NCI-H187 treated with DMSO at 0.1 percent for 48 hours (cell line): Measurements from ENCODE around the gene GPI.

Experiments used
- DNase-seq: peaks from one replicate; lab custom pipeline; 2025; lab: John Stamatoyannopoulos, UW

GPI gene

GRCh38 chr19:34404109-34404909 is 39.3 kb downstream of the GPI start, which contains the start of gene PDCD2L:
TSS of gene PDCD2L (plus strand) at chr19:34404399. CDS start at chr19:34404431, 32 bp downstream.
- peak; percentile 44 for DNase-seq

GRCh38 chr19:34405892-34406660 is 41.1 kb downstream of the GPI start:
- no peak for DNase-seq

- DNase-seq = no peak
These were observed 43.4 kb downstream of the GPI start for GRCh38 chr19:34408411-34408810.

GRCh38 chr19:34409189-34410164 is 44.5 kb downstream of the GPI start:
- DNase-seq = no peak

GRCh38 chr19:34411216-34411615 is 46.2 kb downstream of the GPI start:
- DNase-seq = no peak

DNA sequence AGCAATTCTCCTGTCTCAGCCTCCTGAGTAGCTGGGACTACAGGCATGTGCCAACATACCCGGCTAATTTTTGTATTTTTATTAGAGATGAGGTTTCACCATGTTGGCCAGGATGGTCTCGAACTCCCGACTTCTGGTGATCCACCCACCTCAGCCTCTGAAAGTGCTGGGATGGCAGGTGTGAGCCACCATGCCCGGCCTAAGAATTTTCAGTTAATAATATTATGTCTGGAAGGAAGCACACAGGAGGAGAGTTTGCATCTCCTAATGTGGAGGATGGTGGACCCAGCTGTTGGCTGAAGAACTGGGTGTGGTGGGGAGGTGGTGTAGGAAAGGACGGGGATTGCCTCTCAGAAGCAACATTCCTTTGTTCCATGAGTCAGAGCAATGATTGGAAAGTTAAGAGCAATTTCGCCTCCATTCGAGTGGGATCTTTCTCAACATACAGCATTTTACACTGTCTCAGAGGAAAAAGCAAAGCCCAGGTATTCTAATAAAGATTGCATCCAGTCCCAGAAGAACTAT is 51.1 kb downstream of the GPI start:
- no peak for DNase-seq

GRCh38 chr19:34418300-34418699 is 53.3 kb downstream of the GPI start:
- no peak for DNase-seq

DNA sequence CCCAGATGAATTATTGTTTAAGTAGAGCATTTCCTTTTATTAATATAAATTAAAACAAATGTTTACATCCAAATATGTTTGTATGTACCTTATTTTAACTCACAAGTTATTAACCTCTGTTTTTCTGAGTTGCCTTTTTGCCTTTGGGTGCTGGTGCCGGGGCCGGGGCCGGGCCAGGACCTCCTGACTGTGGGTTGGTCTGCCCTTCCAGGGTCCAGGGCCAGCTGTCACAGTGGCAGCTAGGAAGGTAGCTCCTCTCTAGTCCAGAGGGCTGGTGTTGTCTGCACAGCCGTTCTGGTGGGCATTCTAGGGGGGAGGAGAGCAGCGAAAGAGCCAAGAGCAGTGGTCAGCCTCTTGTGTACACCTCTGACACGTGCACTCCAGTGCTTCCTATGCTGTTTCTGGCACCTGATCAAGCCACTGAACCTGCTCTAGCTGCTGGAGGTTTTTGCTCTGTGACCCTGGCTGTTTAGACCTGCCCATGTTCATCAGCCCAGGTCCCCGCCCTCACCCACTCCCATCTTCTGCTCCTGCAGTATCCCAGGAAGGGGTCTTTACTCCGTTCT is 61.2 kb downstream of the GPI start:
- no peak for DNase-seq

GRCh38 chr19:34428549-34429285 is 63.7 kb downstream of the GPI start:
- DNase-seq = no peak

DNA sequence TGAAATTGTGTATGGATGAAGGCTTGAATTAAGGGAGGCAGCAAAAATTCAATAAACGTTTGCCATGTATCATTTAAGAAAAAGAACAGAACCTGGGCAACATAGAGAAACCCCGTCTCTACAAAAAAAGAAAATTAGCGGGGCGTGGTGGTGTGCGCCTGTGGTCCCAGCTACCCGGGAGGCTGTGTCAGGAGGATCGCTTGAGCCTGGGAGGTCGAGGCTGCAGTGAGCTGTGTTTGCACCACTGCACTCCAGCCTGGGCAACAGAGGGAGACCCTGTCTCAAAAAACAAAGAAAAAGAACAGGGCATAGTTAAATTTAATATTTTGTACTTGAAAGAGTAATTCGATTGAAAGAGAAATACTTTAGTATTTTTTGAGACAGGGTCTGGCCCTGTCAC is 64.6 kb downstream of the GPI start:
- no peak for DNase-seq

- DNase-seq = no peak
These were observed 66.0 kb downstream of the GPI start for GRCh38 chr19:34430738-34431625.

GRCh38 chr19:34431681-34432402 is 66.8 kb downstream of the GPI start:
- DNase-seq = no peak

- no peak for DNase-seq
These were observed 67.8 kb downstream of the GPI start for GRCh38 chr19:34432797-34433196.

DNA sequence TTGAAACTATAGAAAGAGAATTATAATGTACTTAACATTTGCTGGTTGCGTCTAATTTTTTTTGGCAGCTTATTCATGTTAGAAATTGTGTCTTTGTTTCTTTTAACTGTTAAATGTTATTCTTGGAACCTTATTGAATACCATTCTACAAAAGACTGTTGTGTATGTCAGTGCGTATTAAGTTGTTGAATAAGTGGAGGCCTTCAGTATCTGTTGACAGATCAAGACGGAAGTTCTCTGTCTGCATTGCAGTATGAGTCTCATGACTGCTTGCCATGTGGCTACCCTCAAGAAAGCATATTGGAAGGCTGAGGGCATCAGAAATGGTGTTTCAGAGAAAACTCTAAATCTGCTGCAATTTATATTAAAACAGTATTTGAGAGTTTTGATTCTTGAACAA is 71.7 kb downstream of the GPI start:
- DNase-seq = no peak

- DNase-seq = no peak
These were observed 83.2 kb downstream of the GPI start for GRCh38 chr19:34448191-34448590.
